ENCODE results near the gene YPEL5.

Gene YPEL5

DNA sequence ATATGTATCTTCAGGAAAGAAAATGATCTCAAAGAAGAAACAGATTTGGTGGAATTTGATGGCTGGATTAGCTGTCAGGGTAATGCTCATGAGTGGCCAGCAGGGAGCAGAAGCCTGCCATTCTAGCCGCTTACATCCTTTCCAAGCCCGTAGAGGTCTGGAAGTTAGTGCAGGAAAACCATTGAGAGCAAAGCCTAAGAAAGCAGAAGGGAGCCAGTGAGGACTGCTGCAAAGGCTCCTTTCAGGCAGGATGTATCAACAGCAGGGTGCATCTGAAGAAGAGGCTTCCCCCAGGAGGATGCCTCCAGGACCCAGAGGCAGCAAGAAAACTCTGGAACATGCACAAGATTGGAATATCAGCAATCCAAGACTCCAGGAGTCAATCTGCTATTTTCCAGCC is 61.6 kb downstream of the YPEL5 start:
- FAIRE-seq: peak; percentile 88

DNA sequence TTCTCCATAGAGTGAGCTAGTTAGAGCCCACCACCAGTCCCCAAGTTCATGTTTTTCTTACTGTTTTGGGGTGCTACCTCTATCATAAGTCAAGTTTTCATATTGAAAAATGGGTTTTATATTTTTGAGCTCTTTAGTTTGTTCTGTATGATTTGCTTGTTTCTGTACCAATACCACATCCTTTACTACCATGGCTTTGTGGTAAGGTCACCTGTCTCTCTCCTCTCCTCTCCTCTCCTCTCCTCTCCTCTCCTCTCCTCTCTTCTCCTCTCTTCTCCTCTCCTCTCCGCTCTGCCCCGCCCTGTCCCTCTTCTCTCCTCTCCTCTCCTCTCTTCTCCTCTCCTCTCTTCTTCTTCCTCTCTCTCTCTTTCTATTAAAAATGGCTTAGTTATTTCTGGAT is 62.4 kb downstream of the YPEL5 start:
- FAIRE-seq: no peak
